ENCODE measurements around the gene ZNF14. TPM values are rescaled to one million over a fixed set of nuclear protein-coding genes. Genes with fewer than 3 reads are reported as not detected.
A peak's percentile ranks its signal among the peaks of the same experiment; 100 is the strongest.

ZNF14 gene
- total and polyA plus RNA-seq, 9 of the 15 experiments (the other 6 are each of a cell fraction or from before 2014, with no cell fraction given): 1.9 to 7.0 (median 4.0) TPM

DNA sequence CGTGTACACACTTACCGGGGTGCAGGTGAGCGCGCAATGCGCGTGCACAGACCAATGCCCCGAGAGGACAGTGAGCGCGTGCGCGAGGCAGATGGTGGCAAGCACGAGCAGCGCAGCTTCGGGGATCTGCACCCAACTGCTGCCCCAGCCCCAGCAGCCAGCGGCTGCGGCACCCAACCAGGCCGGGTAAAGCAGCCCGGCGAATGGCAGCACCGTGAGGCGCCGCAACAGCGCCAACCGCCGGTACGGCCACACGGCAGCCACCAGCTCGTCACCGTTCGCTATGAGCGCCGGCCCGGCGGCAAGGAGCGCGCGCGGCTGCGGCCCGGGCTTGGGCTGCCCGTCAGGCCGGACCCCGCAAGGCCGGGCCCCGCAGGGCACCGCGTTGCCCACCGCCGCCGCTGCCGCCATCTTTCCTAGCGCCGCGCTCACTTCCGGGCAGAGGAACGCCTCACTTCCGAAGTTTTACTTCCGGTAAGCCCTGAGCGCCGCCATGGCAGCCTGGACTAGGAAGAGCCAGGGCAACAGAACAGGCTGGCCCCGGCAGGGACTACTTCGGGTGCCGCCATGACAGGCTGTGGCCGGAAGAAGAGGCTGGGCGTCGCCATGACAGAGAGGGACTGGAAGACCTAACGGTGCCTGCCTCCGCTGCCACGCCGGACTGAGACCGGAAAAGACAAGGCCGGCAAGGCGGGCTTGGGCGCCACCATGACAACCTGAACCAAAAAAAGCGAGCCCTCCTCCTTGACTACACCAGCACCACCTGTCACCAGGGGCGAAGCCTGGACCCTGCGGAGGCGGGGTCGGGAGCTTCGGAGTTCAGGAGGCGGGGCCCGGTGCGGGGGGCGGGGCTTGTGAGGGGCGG, 69.4 kb downstream of the ZNF14 start, which contains the start of gene ATP13A1 (continued):
- TF ChIP-seq REST (IDR thresholded peaks at IDR 0.05; ENCODE audit: borderline replicate concordance) (peak; percentile 90), REST (CRISPR knock-in tag; IDR thresholded peaks at IDR 0.05; ENCODE audit: low read depth) (0 out of 2 replicates have a peak, but pooled peaks have one; percentile 29), HIVEP1 (CRISPR knock-in tag; IDR thresholded peaks at IDR 0.05) (0 out of 2 replicates have a peak, but pooled peaks have one; percentile 48), SRSF9 (IDR thresholded peaks at IDR 0.05; ENCODE audit: borderline replicate concordance, low read depth, low read length) (no peak), ZC3H8 (IDR thresholded peaks at IDR 0.05) (no peak)
- TF ChIP-seq, protein P1, sequence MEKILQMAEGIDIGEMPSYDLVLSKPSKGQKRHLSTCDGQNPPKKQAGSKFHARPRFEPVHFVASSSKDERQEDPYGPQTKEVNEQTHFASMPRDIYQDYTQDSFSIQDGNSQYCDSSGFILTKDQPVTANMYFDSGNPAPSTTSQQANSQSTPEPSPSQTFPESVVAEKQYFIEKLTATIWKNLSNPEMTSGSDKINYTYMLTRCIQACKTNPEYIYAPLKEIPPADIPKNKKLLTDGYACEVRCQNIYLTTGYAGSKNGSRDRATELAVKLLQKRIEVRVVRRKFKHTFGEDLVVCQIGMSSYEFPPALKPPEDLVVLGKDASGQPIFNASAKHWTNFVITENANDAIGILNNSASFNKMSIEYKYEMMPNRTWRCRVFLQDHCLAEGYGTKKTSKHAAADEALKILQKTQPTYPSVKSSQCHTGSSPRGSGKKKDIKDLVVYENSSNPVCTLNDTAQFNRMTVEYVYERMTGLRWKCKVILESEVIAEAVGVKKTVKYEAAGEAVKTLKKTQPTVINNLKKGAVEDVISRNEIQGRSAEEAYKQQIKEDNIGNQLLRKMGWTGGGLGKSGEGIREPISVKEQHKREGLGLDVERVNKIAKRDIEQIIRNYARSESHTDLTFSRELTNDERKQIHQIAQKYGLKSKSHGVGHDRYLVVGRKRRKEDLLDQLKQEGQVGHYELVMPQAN (IDR thresholded peaks at IDR 0.05; ENCODE audit: borderline replicate concordance): peak; percentile 80; the same call in 1 of the 2 replicates
- TF ChIP-seq, protein P2, sequence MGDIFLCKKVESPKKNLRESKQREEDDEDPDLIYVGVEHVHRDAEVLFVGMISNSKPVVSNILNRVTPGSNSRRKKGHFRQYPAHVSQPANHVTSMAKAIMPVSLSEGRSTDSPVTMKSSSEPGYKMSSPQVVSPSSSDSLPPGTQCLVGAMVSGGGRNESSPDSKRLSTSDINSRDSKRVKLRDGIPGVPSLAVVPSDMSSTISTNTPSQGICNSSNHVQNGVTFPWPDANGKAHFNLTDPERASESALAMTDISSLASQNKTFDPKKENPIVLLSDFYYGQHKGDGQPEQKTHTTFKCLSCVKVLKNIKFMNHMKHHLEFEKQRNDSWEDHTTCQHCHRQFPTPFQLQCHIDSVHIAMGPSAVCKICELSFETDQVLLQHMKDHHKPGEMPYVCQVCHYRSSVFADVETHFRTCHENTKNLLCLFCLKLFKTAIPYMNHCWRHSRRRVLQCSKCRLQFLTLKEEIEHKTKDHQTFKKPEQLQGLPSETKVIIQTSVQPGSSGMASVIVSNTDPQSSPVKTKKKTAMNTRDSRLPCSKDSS (IDR thresholded peaks at IDR 0.05; ENCODE audit: low read depth, partially characterized antibody): no peak

All from K562 (cell line).